ENCODE results near the gene RHBDD3.

The RHBDD3 gene

GRCh38 chr22:29267858-29268510, at the start of gene RHBDD3, which contains the start of gene EWSR1:
Gene RHBDD3, minus strand, starts transcription at chr22:29267981. Its CDS starts 2,355 bp downstream, at chr22:29265626.
Gene EWSR1, plus strand, starts transcription at chr22:29268268. Its CDS starts 69 bp downstream, at chr22:29268337.
- peak; percentile 97 for DNase-seq

GRCh38 chr22:29316141-29316828, 48.5 kb upstream of the RHBDD3 start:
- no peak for DNase-seq

- no peak for DNase-seq
Measured at GRCh38 chr22:29315286-29316140, 47.7 kb upstream of the RHBDD3 start, which contains the start of gene RASL10A. Gene RASL10A, minus strand, starts transcription at chr22:29315697. Its CDS starts 451 bp downstream, at chr22:29315246.

GRCh38 chr22:29314537-29315285, 46.9 kb upstream of the RHBDD3 start:
- no peak for DNase-seq

GRCh38 chr22:29313576-29314466, 46.0 kb upstream of the RHBDD3 start:
- DNase-seq: no peak

GRCh38 chr22:29313126-29313575, 45.4 kb upstream of the RHBDD3 start:
- DNase-seq: peak; percentile 16

GRCh38 chr22:29312218-29313125, 44.7 kb upstream of the RHBDD3 start:
- DNase-seq: no peak

GRCh38 chr22:29311464-29312217, 43.9 kb upstream of the RHBDD3 start:
- no peak for DNase-seq

- peak; percentile 61 for DNase-seq
Measured at GRCh38 chr22:29310863-29311339, 43.1 kb upstream of the RHBDD3 start.

- DNase-seq: no peak
Measured at GRCh38 chr22:29310065-29310862, 42.5 kb upstream of the RHBDD3 start.

GRCh38 chr22:29309332-29310064, 41.7 kb upstream of the RHBDD3 start:
- DNase-seq: no peak

- DNase-seq: peak; percentile 30
Measured at GRCh38 chr22:29308791-29309262, 41.0 kb upstream of the RHBDD3 start.

GRCh38 chr22:29308148-29308790, 40.5 kb upstream of the RHBDD3 start:
- DNase-seq: no peak

GRCh38 chr22:29307596-29308147, 39.9 kb upstream of the RHBDD3 start:
- no peak for DNase-seq

GRCh38 chr22:29306835-29307595, 39.2 kb upstream of the RHBDD3 start:
- DNase-seq: peak; percentile 28

Data from CD4-positive, alpha-beta T cell treated with Interleukin-21 for 1 hour (primary cell).